Measurements from ENCODE around the gene LIMA1. TPM values are rescaled to one million over a fixed set of nuclear protein-coding genes. Genes with fewer than 3 reads are reported as not detected.

The LIMA1 gene
- total and polyA plus RNA-seq, 9 of the 15 experiments (the other 6 are each of a cell fraction or from before 2014, with no cell fraction given): 20.2 to 37.8 (median 27.3) TPM

GRCh38 chr12:50268482-50268881, 14.8 kb downstream of the LIMA1 start:
- ATAC-seq (no peak), DNase-seq (ENCODE audit: extremely low read depth in 1 of 4, low spot score in 3 of 4) (no peak), FAIRE-seq (no peak)
- no peaks in the 10 kb centered on the region for H3K36me3 ChIP-seq (ENCODE audit: control insufficient read depth, insufficient read depth, low read length)
- H3K4me2 ChIP-seq (ENCODE audit: insufficient read depth, low read length): no peak overlapping the region
- H3K9me1 ChIP-seq (ENCODE audit: control insufficient read depth, insufficient read depth, low read length): no peaks in the 10 kb centered on the region
- no peaks in the 10 kb centered on the region for H3K27me3 ChIP-seq (ENCODE audit: control insufficient read depth in 2 of 2, insufficient read depth in 2 of 2, low read length in 2 of 2)
- peaks cover 0 to 7% of the 10 kb centered on the region in 2 experiments; a peak in 2 of 5 replicates for H3K4me1 ChIP-seq (replicated peaks in 1 of 2; ENCODE audit: control insufficient read depth in 2 of 2, insufficient read depth in 2 of 2, low read length in 2 of 2)
- no peaks in the 10 kb centered on the region for H3K79me2 ChIP-seq (ENCODE audit: control insufficient read depth, insufficient read depth, low read length)
- BruUV-seq (replicated peaks): no TSS peak
- H3K4me3 ChIP-seq: no peak overlapping the region
- 83% methylated on average over 2 of the region's 2 CpGs for WGBS (ENCODE audit: insufficient coverage, low coverage, missing lambda C conversion rate)
- intact Hi-C loops (cut with micrococcal nuclease): no loop called here
- H2AFZ ChIP-seq (ENCODE audit: low read depth, low read length): no peak overlapping the region
- no peak overlapping the region for H3K27ac ChIP-seq (ENCODE audit: extremely low read depth, low read depth, low read length)
- no peaks in the 10 kb centered on the region for H4K20me1 ChIP-seq (replicated peaks; ENCODE audit: control insufficient read depth, insufficient read depth, low read length)
- POLR2A ChIA-PET: no interaction called here
- no peak overlapping the region for H3K9ac ChIP-seq (ENCODE audit: insufficient read depth in 1 of 2, low read depth in 2 of 2, low read length in 2 of 2)
- in situ Hi-C loops (cut with MboI): no loop called here
- H3K9me3 ChIP-seq (replicated peaks; ENCODE audit: control insufficient read depth, insufficient read depth, low read depth, low read length): no peaks in the 10 kb centered on the region
- TF ChIP-seq CTCF (IDR thresholded peaks at IDR 0.05 in 2 of 3, conservative IDR thresholded peaks at IDR 0.05 in 1 of 3; ENCODE audit: insufficient read depth in 2 of 3, low read depth in 1 of 3, low read length in 3 of 3): no peak
- TF ChIP-seq PKNOX1 (IDR thresholded peaks at IDR 0.05): no peak
- CTCF ChIA-PET (ENCODE audit: low intra/inter-chr PET ratio): no interaction called here
